Cerebellar cortex (tissue), 1 donor: Measurements from ENCODE around the gene ALPK1.
"Not testable (repeated sequence)": the region's sequence is repeated elsewhere in the genome, so short reads cannot be mapped to it uniquely, and the experiment has no call there.

Experiments used
- DNase-seq: peaks from one replicate; pipeline ENCODE4 v3.0.0-alpha.2; 2015; ENCODE audit warnings: low spot score

The ALPK1 gene

GRCh38 chr4:112296949-112297880, at the start of gene ALPK1:
Gene ALPK1, plus strand, starts transcription at chr4:112297369.
- no peak for DNase-seq

GRCh38 chr4:112251019-112251643, 46.0 kb upstream of the ALPK1 start:
- DNase-seq, result no peak

- DNase-seq, result no peak
These were observed 44.9 kb upstream of the ALPK1 start for GRCh38 chr4:112252234-112252633.

- DNase-seq, result no peak
These were observed 43.7 kb upstream of the ALPK1 start for GRCh38 chr4:112253382-112254000.

GRCh38 chr4:112257098-112257497, 40.1 kb upstream of the ALPK1 start:
- DNase-seq, result no peak

GRCh38 chr4:112266823-112267222, 30.3 kb upstream of the ALPK1 start:
- no peak for DNase-seq

GRCh38 chr4:112270051-112270450, 27.1 kb upstream of the ALPK1 start:
- no peak for DNase-seq

GRCh38 chr4:112270640-112271421, 26.3 kb upstream of the ALPK1 start:
- no peak for DNase-seq

- no peak for DNase-seq
These were observed 24.9 kb upstream of the ALPK1 start for GRCh38 chr4:112272292-112272691.

- DNase-seq, result no peak
These were observed 22.2 kb upstream of the ALPK1 start for GRCh38 chr4:112274959-112275358.

GRCh38 chr4:112276113-112276512, 21.1 kb upstream of the ALPK1 start:
- no peak for DNase-seq

GRCh38 chr4:112277220-112277619, 19.9 kb upstream of the ALPK1 start:
- no peak for DNase-seq

GRCh38 chr4:112277705-112278448, 19.3 kb upstream of the ALPK1 start:
- DNase-seq, result no peak

GRCh38 chr4:112279025-112279881, 17.9 kb upstream of the ALPK1 start:
- no peak for DNase-seq

GRCh38 chr4:112279882-112280315, 17.3 kb upstream of the ALPK1 start:
- DNase-seq, result no peak

GRCh38 chr4:112280386-112281056, 16.6 kb upstream of the ALPK1 start:
- no peak for DNase-seq

- not testable (repeated sequence) for DNase-seq
These were observed 15.2 kb upstream of the ALPK1 start for GRCh38 chr4:112281895-112282398.

GRCh38 chr4:112282860-112283667, 14.1 kb upstream of the ALPK1 start:
- DNase-seq, result no peak

- DNase-seq, result peak; percentile 39
These were observed 13.0 kb upstream of the ALPK1 start for GRCh38 chr4:112284166-112284565.
